HepG2 (cell line): Measurements from ENCODE around the gene ZNF831. TPM values are rescaled to one million over a fixed set of nuclear protein-coding genes. Genes with fewer than 3 reads are reported as not detected.

Experiments used
- BORCS8-MEF2B ChIP-seq: sonication (generic); formaldehyde crosslinking; IDR thresholded peaks from 2 replicates; pipeline ENCODE4 v1.8.0; 2022; ENCODE audit warnings: mild to moderate bottlenecking, missing genetic modification reagents
- CBX2 ChIP-seq, 2 experiments: fragments of 200-600 bp in 1 of 2; sonication (generic); formaldehyde crosslinking in 1 of 2; IDR thresholded peaks; 2 replicates each; pipeline versions ENCODE4 v1.7.0 to v1.8.1; 2018 to 2022; ENCODE audit warnings: low read depth in 2 of 2, low read length in 1 of 2, mild to moderate bottlenecking in 1 of 2, missing genetic modification reagents in 1 of 2
- CREB3 ChIP-seq: sonication (generic); formaldehyde crosslinking; IDR thresholded peaks from 2 replicates; pipeline ENCODE4 v1.5.0; 2020; ENCODE audit warnings: missing genetic modification reagents
- E2F2 ChIP-seq: sonication (generic); formaldehyde crosslinking; IDR thresholded peaks from 2 replicates; pipeline ENCODE4 v1.4.0; 2020; ENCODE audit warnings: missing genetic modification reagents, borderline replicate concordance
- FOXP4 ChIP-seq: sonication (generic); formaldehyde crosslinking; IDR thresholded peaks from 2 replicates; pipeline ENCODE4 v1.4.0; 2020; ENCODE audit warnings: missing genetic modification reagents
- KLF9 ChIP-seq: IDR thresholded peaks from 2 replicates; pipeline ENCODE4 v1.6.1; 2016; ENCODE audit warnings: low read depth
- KMT2A ChIP-seq: sonication (generic); formaldehyde crosslinking; IDR thresholded peaks from 2 replicates; pipeline ENCODE4 v1.4.0; 2020; ENCODE audit warnings: missing genetic modification reagents
- MEIS1 ChIP-seq: sonication (generic); formaldehyde crosslinking; IDR thresholded peaks from 2 replicates; pipeline ENCODE4 v1.9.0; 2021; ENCODE audit warnings: mild to moderate bottlenecking, missing genetic modification reagents, moderate library complexity, borderline replicate concordance
- MIXL1 ChIP-seq: IDR thresholded peaks from 2 replicates; pipeline ENCODE4 v1.6.1; 2016
- MXD4 ChIP-seq: IDR thresholded peaks from 2 replicates; pipeline ENCODE4 v1.6.1; 2016; ENCODE audit warnings: mild to moderate bottlenecking, missing biosample characterization, missing genetic modification reagents
- NFKBIZ ChIP-seq: IDR thresholded peaks from 2 replicates; pipeline ENCODE4 v1.6.1; 2018; ENCODE audit warnings: missing genetic modification reagents, missing compliant biosample characterization
- PHF21A ChIP-seq: sonication (generic); formaldehyde crosslinking; IDR thresholded peaks from 2 replicates; pipeline ENCODE4 v1.5.0; 2020; ENCODE audit warnings: mild to moderate bottlenecking, missing genetic modification reagents
- PHF8 ChIP-seq: sonication (generic); formaldehyde crosslinking; IDR thresholded peaks from 2 replicates; pipeline ENCODE4 v1.5.0; 2020; ENCODE audit warnings: missing genetic modification reagents
- SIN3B ChIP-seq: fragments of 150-350 bp; IDR thresholded peaks from 2 replicates; pipeline ENCODE4 v1.6.1; 2014; ENCODE audit warnings: low read length
- TIGD3 ChIP-seq: sonication (generic); formaldehyde crosslinking; IDR thresholded peaks from 2 replicates; pipeline ENCODE4 v1.5.1; 2020; ENCODE audit warnings: mild to moderate bottlenecking, missing genetic modification reagents, borderline replicate concordance
- TMF1 ChIP-seq: sonication (generic); formaldehyde crosslinking; IDR thresholded peaks from 2 replicates; pipeline ENCODE4 v1.8.1; 2022; ENCODE audit warnings: low read depth, missing genetic modification reagents
- ZBTB42 ChIP-seq: sonication (generic); formaldehyde crosslinking; IDR thresholded peaks from 2 replicates; pipeline ENCODE4 v1.5.0; 2020; ENCODE audit warnings: mild to moderate bottlenecking, missing genetic modification reagents
- ZC3H4 ChIP-seq: sonication (generic); formaldehyde crosslinking; IDR thresholded peaks from 2 replicates; pipeline ENCODE4 v1.4.0; 2020; ENCODE audit warnings: missing genetic modification reagents, borderline replicate concordance
- ZIK1 ChIP-seq: sonication (generic); formaldehyde crosslinking; IDR thresholded peaks from 2 replicates; pipeline ENCODE4 v1.5.0; 2020; ENCODE audit warnings: mild to moderate bottlenecking, low read depth, missing genetic modification reagents, borderline replicate concordance
- ZNF326 ChIP-seq: sonication (generic); formaldehyde crosslinking; IDR thresholded peaks from 2 replicates; pipeline ENCODE4 v1.4.0; 2020; ENCODE audit warnings: missing genetic modification reagents, borderline replicate concordance
- ZNF446 ChIP-seq: sonication (generic); formaldehyde crosslinking; IDR thresholded peaks from 2 replicates; pipeline ENCODE4 v1.5.0; 2020; ENCODE audit warnings: mild to moderate bottlenecking, missing genetic modification reagents
- ZNF574 ChIP-seq: sonication (generic); formaldehyde crosslinking; IDR thresholded peaks from 2 replicates; pipeline ENCODE4 v1.4.0; 2020; ENCODE audit warnings: missing genetic modification reagents
- polyA plus RNA-seq, 8 experiments: library from polyadenylated mRNA; depleted of rRNA in 3 of 8; stranded (reverse) in 7 of 8; unstranded in 1 of 8; fragments of >200 nt; fragmentation: Illumina TruSeq in 4 of 8; extraction: Trizol in 4 of 8; gene quantifications; 2 replicates each; pipeline versions ENCODE4 v1.2.1 to v1.2.3, GENCODE V29; 2011 to 2016; ENCODE audit warnings: low read depth in 4 of 8, missing spikeins in 1 of 8, mixed read lengths in 1 of 8; ENCODE audit not compliant: insufficient read depth in 1 of 8
- total RNA-seq, 5 experiments: library from RNA; depleted of rRNA; stranded (reverse); fragments of >200 nt; fragmentation: Illumina TruSeq; extraction: Trizol; gene quantifications; 2 replicates each; pipeline ENCODE4 v1.2.3, GENCODE V29; 2016; ENCODE audit warnings: low read depth in 1 of 5

The ZNF831 gene
- total and polyA plus RNA-seq, 2 of the 13 experiments (the other 11 are each of a cell fraction or from before 2014, with no cell fraction given) = not detected

DNA sequence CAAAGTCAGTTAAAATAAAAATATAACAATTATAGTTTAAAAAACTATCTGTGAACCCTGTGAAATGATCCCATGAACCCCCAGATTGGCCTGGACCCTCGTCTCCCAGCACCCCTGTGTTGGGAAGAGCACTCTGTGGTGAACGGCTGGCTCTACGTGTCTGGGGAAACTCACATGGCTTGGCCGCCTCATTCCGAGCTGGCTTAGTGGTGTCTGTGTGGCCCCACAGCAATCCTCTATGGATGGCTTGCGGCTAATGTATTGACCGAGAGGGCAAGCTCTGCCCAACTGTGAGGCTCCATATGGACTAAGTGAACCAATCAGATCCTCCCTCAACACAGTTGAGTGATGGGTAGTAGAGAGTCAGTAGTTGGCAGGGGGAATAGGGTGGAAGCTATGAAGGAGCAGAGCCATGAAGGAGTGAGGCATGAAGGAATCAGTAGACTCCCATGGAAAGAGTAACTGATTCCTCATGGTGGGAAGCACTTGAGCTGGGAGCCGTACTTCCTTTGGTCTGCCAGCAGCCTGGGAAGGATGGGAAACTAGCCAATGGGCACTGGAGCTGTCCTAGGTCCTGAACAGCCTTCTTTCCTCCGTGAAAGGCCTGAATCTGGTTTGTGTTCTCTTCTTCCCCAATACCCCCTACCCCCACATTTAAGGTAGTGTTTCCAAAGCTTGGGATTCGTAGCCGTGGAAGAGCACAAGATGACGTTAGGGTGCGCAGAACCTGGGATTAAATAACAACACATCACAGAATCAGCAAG lies 21.6 kb upstream of the ZNF831 start (continued):
- TF ChIP-seq CREB3 (CRISPR knock-in tag) = no peak
- TF ChIP-seq TMF1 = 0 out of 2 replicates have a peak, but pooled peaks have one; percentile 50
- no peak for TF ChIP-seq NFKBIZ (CRISPR knock-in tag)
- TF ChIP-seq BORCS8-MEF2B (CRISPR knock-in tag) = peak; percentile 71; the same call in 1 of the 2 replicates
- 0 out of 2 replicates have a peak, but pooled peaks have one; percentile 15 for TF ChIP-seq MIXL1 (CRISPR knock-in tag)
- no peak for TF ChIP-seq ZC3H4 (CRISPR knock-in tag)
- TF ChIP-seq MEIS1 (CRISPR knock-in tag) = no peak
- TF ChIP-seq ZBTB42 (CRISPR knock-in tag) = no peak
- peak; percentile 69; the same call in 1 of the 2 replicates for TF ChIP-seq ZNF446
- peak; percentile 40; the same call in 1 of the 2 replicates for TF ChIP-seq ZNF574 (CRISPR knock-in tag)
- TF ChIP-seq SIN3B = no peak
- TF ChIP-seq MXD4 (CRISPR knock-in tag) = 0 out of 2 replicates have a peak, but pooled peaks have one; percentile 29
- TF ChIP-seq KMT2A (CRISPR knock-in tag) = no peak
- TF ChIP-seq TIGD3 = no peak
- no peak for TF ChIP-seq ZIK1
- TF ChIP-seq E2F2 (CRISPR knock-in tag) = no peak
- TF ChIP-seq KLF9 = no peak
- TF ChIP-seq ZNF326 (CRISPR knock-in tag) = no peak
- TF ChIP-seq FOXP4 (CRISPR knock-in tag) = no peak
- no peak for TF ChIP-seq PHF21A (CRISPR knock-in tag)
- TF ChIP-seq PHF8 (CRISPR knock-in tag) = no peak
- no peak for TF ChIP-seq CBX2 (IDR thresholded peaks at IDR 0.05; ENCODE audit: low read depth, low read length)
- TF ChIP-seq CBX2 (CRISPR knock-in tag; IDR thresholded peaks at IDR 0.05; ENCODE audit: low read depth) = no peak
